ENCODE data around the gene KATNB1.

KATNB1 gene

GRCh38 chr16:57697896-57698537 is 37.6 kb upstream of the KATNB1 start:
- no peak overlapping the region for H3K27ac ChIP-seq
- TF ChIP-seq, protein P1, sequence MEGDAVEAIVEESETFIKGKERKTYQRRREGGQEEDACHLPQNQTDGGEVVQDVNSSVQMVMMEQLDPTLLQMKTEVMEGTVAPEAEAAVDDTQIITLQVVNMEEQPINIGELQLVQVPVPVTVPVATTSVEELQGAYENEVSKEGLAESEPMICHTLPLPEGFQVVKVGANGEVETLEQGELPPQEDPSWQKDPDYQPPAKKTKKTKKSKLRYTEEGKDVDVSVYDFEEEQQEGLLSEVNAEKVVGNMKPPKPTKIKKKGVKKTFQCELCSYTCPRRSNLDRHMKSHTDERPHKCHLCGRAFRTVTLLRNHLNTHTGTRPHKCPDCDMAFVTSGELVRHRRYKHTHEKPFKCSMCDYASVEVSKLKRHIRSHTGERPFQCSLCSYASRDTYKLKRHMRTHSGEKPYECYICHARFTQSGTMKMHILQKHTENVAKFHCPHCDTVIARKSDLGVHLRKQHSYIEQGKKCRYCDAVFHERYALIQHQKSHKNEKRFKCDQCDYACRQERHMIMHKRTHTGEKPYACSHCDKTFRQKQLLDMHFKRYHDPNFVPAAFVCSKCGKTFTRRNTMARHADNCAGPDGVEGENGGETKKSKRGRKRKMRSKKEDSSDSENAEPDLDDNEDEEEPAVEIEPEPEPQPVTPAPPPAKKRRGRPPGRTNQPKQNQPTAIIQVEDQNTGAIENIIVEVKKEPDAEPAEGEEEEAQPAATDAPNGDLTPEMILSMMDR (conservative IDR thresholded peaks at IDR 0.05) = no peak
- TF ChIP-seq ZFX (IDR thresholded peaks at IDR 0.05) = no peak

DNA sequence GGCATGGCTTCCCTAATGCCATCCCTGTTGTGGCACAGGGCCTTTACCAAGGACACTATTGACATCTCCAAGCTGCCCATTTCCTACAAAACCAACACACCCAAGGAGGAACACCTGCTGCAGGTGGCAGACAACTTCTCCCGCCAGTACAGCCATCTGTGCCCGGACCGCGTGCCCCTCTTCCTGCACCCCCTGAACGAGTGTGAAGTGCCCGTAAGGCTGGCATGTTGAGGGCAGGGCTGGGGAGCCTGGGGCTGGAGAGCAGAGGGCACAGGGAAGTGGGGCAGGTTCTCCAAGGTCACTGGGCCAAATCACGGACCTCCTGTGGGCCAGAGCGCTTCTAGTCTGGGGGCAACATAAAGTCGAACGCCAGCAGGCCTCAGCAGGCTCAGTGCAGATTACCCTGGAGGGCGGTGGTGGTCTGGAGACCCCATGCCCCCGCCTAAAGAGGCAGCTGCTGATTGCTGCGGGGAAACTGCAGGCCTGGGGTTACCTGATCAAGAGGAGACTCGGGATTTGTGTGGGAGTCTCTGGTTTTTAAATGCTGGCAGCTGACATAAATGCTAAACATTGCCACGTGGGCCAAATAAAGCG is 36.7 kb upstream of the KATNB1 start:
- TF ChIP-seq ZFX (IDR thresholded peaks at IDR 0.05) = no peak
- TF ChIP-seq, protein P1 (conservative IDR thresholded peaks at IDR 0.05) = no peak
- H3K27ac ChIP-seq = no peak overlapping the region

GRCh38 chr16:57699481-57699880 is 36.1 kb upstream of the KATNB1 start:
- no peak overlapping the region for H3K27ac ChIP-seq
- no peak for TF ChIP-seq ZFX (IDR thresholded peaks at IDR 0.05)

DNA sequence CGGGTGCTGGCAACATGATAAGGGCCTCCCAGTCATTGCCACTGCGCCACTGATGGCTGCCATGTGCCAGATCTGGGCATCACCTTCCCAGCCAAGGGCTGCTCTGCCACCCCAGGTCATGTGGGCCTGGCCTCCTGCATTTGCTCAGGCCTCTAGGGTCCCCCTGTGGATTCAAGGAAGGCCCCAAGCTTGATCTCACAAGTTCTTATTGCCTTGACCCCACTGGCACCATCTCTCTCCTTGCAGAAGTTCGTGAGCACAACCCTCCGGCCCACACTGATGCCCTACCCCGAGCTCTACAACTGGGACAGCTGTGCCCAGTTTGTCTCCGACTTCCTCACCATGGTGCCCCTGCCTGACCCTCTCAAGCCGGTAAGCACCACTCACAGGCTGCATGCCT is 35.7 kb upstream of the KATNB1 start:
- TF ChIP-seq ZFX (IDR thresholded peaks at IDR 0.05) = no peak
- TF ChIP-seq, protein P1 (conservative IDR thresholded peaks at IDR 0.05) = no peak
- H3K27ac ChIP-seq = no peak overlapping the region

DNA sequence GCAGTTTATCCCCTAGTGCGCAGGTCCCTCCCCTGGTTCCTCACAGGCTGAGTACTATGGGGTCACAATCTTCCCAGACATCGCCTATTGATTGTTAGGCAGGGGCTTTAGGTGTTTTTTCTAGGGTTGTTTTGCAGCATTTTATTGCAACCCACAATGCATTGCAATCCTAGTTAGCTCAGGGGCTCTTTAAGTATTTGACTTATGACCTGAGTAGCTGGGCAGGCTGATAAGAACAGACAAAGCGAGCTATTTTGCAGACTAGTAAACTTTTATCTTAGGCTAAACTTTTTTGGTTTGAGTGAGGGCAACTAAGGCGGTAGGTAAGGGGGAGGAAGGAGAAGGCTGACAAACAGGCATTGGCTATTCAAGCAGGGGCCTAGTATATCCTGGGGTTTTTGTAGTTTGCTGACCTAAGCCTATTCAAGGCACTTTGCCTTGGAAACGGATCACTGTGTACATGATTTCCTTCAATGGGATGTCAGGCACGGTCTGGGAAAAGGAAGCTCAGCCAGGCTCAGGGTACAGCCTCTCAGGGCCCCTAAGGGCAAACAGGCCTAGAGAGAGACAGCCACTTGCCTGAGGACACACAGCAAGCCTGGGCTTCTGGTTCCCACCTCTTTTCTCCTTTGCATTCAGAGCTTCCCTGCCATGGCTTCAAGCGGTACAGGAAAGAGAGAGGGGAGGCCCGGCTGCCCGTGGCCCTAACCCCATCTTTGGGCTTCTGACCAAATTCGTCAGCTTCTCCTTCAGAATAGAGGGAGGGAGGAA is 34.6 kb upstream of the KATNB1 start:
- TF ChIP-seq, protein P1 (conservative IDR thresholded peaks at IDR 0.05) = no peak
- TF ChIP-seq ZFX (IDR thresholded peaks at IDR 0.05) = no peak
- H3K27ac ChIP-seq = no peak overlapping the region

DNA sequence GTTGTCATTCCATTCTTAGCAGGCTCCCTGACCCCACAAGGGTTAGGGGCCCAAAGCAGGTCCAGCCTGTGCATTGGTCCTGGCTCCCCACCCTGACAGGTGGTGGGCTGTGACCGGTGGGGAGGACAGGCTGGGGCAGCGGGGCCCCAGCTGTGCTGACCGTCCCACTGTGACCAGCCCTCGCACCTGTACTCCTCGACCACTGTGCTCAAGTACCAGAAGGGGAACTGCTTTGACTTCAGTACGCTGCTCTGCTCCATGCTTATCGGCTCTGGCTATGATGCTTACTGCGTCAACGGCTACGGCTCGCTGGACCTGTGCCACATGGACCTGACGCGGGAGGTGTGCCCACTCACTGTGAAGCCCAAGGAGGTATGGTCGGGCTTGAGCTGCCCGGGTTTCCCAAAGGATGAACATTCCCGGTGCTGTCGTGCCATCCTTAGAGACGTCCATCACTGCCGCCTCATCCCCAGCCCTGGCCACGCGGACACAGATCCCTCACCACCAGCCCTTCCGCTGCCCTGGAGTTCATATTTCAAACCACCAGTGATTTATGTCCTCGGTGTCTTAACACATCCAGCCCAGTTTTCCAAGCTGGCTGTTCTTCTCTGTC is 33.7 kb upstream of the KATNB1 start:
- no peak for TF ChIP-seq ZFX (IDR thresholded peaks at IDR 0.05)
- TF ChIP-seq, protein P1 (conservative IDR thresholded peaks at IDR 0.05) = no peak
- no peak overlapping the region for H3K27ac ChIP-seq

DNA sequence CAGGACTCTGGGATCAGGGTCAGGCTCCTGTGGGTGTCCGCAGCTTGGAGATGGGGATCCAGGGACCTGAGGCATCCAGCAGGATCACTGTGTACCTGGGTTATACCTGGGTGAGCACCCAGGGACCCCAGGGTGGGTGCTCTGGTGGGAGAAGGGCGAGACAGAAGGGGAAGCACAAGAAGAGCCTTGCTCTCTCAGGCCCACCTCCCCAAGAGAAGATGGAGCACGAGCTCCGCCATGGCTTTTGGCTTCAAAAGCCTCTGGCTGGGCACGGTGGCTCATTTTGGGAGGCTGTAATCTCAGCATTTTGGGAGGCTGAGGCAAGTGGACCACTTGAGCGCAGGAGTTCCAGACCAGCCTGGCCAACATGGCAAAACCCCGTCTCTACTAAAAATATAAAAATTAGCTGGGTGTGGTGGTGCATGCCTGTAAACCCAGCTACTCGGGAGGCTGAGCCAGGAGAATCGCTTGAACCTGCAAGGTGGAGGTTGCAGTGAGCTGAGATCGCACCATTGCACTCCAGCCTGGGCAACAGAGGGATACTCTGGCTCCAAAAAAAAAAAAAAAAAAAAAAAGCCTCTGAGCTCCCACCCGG is 32.1 kb upstream of the KATNB1 start:
- no peak for TF ChIP-seq ZFX (IDR thresholded peaks at IDR 0.05)
- TF ChIP-seq, protein P1 (conservative IDR thresholded peaks at IDR 0.05) = no peak
- no peak overlapping the region for H3K27ac ChIP-seq
